Common myeloid progenitor, CD34-positive (primary cell): Measurements from ENCODE around the gene FERMT2.

Experiments
- CTCF ChIA-PET: fragments of 350-600 bp; sonication (Branson Sonifier 250); formaldehyde crosslinking; loops from one replicate; lab custom pipeline; 2021; ENCODE audit warnings: antibody characterized with exemption; lab: Charles Lee
- POLR2A ChIA-PET: fragments of 350-600 bp; sonication (Branson Sonifier 250); formaldehyde crosslinking; loops from one replicate; lab custom pipeline; 2021; ENCODE audit warnings: antibody characterized with exemption; lab: Charles Lee
- DNase-seq, 3 donors: peaks; one replicate each; pipeline versions ENCODE4 v3.0.0 to v3.0.0-alpha.2; 2013
- H3K27ac ChIP-seq, 2 experiments: 1 replicate in 1 of 2; 2 replicates in 1 of 2; pipeline ENCODE4 v1.7.0; 2013; ENCODE audit warnings: inconsistent platforms in 2 of 2, low read length in 2 of 2, mild to moderate bottlenecking in 2 of 2, low read depth in 1 of 2, moderate library complexity in 1 of 2; ENCODE audit not compliant: severe bottlenecking in 2 of 2, insufficient read depth in 1 of 2, poor library complexity in 1 of 2
- H3K27me3 ChIP-seq, 5 experiments: replicated peaks in 2 of 5; 1 replicate in 3 of 5; 2 replicates in 2 of 5; pipeline versions ENCODE4 v1.6.1 to v1.7.0; 2013; ENCODE audit warnings: low read length in 4 of 5, mild to moderate bottlenecking in 2 of 5, moderate library complexity in 2 of 5, inconsistent platforms in 1 of 5; ENCODE audit not compliant: insufficient read depth in 5 of 5, control insufficient read depth in 4 of 5
- H3K36me3 ChIP-seq, 4 experiments: 1 replicate in 2 of 4; 2 replicates in 2 of 4; pipeline versions ENCODE4 v1.6.1 to v1.7.0; 2013; ENCODE audit warnings: low read length in 3 of 4, control low read depth in 1 of 4, mild to moderate bottlenecking in 1 of 4; ENCODE audit not compliant: control insufficient read depth in 4 of 4, insufficient read depth in 4 of 4
- H3K4me1 ChIP-seq, 4 experiments: 1 replicate in 3 of 4; 2 replicates in 1 of 4; pipeline versions ENCODE4 v1.6.1 to v1.7.1; 2013; ENCODE audit warnings: low read length in 3 of 4, mild to moderate bottlenecking in 3 of 4, control low read depth in 1 of 4, inconsistent platforms in 1 of 4, moderate library complexity in 1 of 4; ENCODE audit not compliant: control insufficient read depth in 4 of 4, insufficient read depth in 4 of 4; ENCODE audit errors: control extremely low read depth in 1 of 4
- H3K4me3 ChIP-seq, 7 experiments: 1 replicate in 4 of 7; 2 replicates in 3 of 7; pipeline versions ENCODE4 v1.5.1 to v1.7.0; 2013; ENCODE audit warnings: mild to moderate bottlenecking in 7 of 7, low read length in 6 of 7, moderate library complexity in 6 of 7, inconsistent platforms in 2 of 7, low read depth in 2 of 7, control low read depth in 1 of 7; ENCODE audit not compliant: insufficient read depth in 4 of 7, control insufficient read depth in 1 of 7; ENCODE audit errors: extremely low read depth in 1 of 7
- H3K9me3 ChIP-seq, 5 experiments: 1 replicate in 4 of 5; 2 replicates in 1 of 5; pipeline versions ENCODE4 v1.6.1 to v1.7.1; 2013; ENCODE audit warnings: low read length in 4 of 5, mild to moderate bottlenecking in 2 of 5, inconsistent platforms in 1 of 5, low read depth in 1 of 5, moderate library complexity in 1 of 5; ENCODE audit not compliant: control insufficient read depth in 4 of 5, insufficient read depth in 2 of 5; ENCODE audit errors: control extremely low read depth in 1 of 5
- whole genome bisulfite sequencing: methylation state at CpG from one replicate; pipeline ENCODE4 v1.1.5; 2013; ENCODE audit not compliant: insufficient coverage; 5-methylcytosine and 5-hydroxymethylcytosine counted together

Gene FERMT2

GRCh38 chr14:52835122-52835903 lies 115.5 kb downstream of the FERMT2 start:
- H3K27me3 ChIP-seq, result no peaks in the 10 kb centered on the region
- H3K27ac ChIP-seq, result no peak overlapping the region
- no peak overlapping the region for H3K4me3 ChIP-seq
- ChIA-PET CTCF (no interaction called here), POLR2A (no interaction called here)
- no peak for DNase-seq
- H3K9me3 ChIP-seq, result no peaks in the 10 kb centered on the region
- H3K4me1 ChIP-seq, result no peaks in the 10 kb centered on the region
- 84% methylated on average over 10 of the region's 12 CpGs for WGBS
- no peaks in the 10 kb centered on the region for H3K36me3 ChIP-seq

DNA sequence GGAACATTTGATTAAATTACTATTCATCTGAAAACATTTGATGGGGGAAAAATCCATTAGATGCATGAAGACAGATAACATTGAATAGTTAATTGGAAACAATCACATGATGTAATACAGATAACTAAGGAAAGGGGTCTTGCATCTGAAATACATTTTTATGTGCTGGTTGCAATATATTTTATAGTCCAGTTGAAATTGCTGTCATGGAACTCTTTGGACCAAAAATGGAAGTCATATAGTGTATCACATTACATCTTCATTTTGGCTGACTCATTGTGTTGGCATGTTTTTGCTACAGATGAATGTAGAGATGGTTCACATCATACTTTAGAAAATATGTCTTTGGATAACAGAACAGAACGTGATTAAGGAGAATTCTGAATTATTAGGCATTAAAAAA lies 116.4 kb downstream of the FERMT2 start:
- CTCF ChIA-PET, result no interaction called here
- Histone ChIP-seq H3K4me1 (no peaks in the 10 kb centered on the region), H3K36me3 (no peaks in the 10 kb centered on the region), H3K4me3 (no peak overlapping the region), H3K27me3 (no peaks in the 10 kb centered on the region), H3K27ac (no peak overlapping the region), H3K9me3 (no peaks in the 10 kb centered on the region)
- POLR2A ChIA-PET, result no interaction called here
- no CpG with 5 or more reads among the region's 1 CpG for WGBS
- DNase-seq, result no peak

GRCh38 chr14:52833891-52834290 lies 117.0 kb downstream of the FERMT2 start:
- Histone ChIP-seq H3K4me1 (no peaks in the 10 kb centered on the region), H3K4me3 (no peak overlapping the region), H3K36me3 (no peaks in the 10 kb centered on the region), H3K27me3 (no peaks in the 10 kb centered on the region), H3K9me3 (no peaks in the 10 kb centered on the region), H3K27ac (no peak overlapping the region)
- no peak for DNase-seq
- 97% methylated on average over 3 of the region's 5 CpGs for WGBS
- POLR2A ChIA-PET, result no interaction called here
- CTCF ChIA-PET, result no interaction called here

- ChIA-PET POLR2A (no interaction called here), CTCF (interaction anchor here (0.6 kb wide), 1 partner anchor 142 kb away, joined by 3 read pairs; no protein-coding TSS in a partner anchor)
- H3K4me1 ChIP-seq, result no peaks in the 10 kb centered on the region
- H3K9me3 ChIP-seq, result no peaks in the 10 kb centered on the region
- H3K27ac ChIP-seq, result no peak overlapping the region
- no peak for DNase-seq
- WGBS, result 88% methylated on average over 5 of the region's 7 CpGs
- no peak overlapping the region for H3K4me3 ChIP-seq
- peaks cover 0 to 2% (median 0%) of the 10 kb centered on the region in 5 experiments for H3K27me3 ChIP-seq
- no peaks in the 10 kb centered on the region for H3K36me3 ChIP-seq
These were observed 121.2 kb downstream of the FERMT2 start for GRCh38 chr14:52829527-52830185.

- Histone ChIP-seq H3K9me3 (no peaks in the 10 kb centered on the region), H3K36me3 (no peaks in the 10 kb centered on the region), H3K27ac (no peak overlapping the region), H3K4me1 (no peaks in the 10 kb centered on the region), H3K4me3 (no peak overlapping the region), H3K27me3 (peaks cover 0 to 5% (median 0%) of the 10 kb centered on the region in 5 experiments)
- CTCF ChIA-PET, result interaction anchor here (1.1 to 1.4 kb wide), 2 partner anchors 134 to 226 kb away, joined by 3 read pairs; no protein-coding TSS in a partner anchor
- DNase-seq, result no peak
- POLR2A ChIA-PET, result no interaction called here
These were observed 123.4 kb downstream of the FERMT2 start for GRCh38 chr14:52827426-52827825.

GRCh38 chr14:52825085-52825484 lies 125.8 kb downstream of the FERMT2 start:
- POLR2A ChIA-PET, result no interaction called here
- H3K4me3 ChIP-seq, result no peak overlapping the region
- no peaks in the 10 kb centered on the region for H3K4me1 ChIP-seq
- CTCF ChIA-PET, result interaction anchor here (3.2 kb wide), 1 partner anchor 136 kb away, joined by 32 read pairs; no protein-coding TSS in a partner anchor
- no peaks in the 10 kb centered on the region for H3K9me3 ChIP-seq
- no peaks in the 10 kb centered on the region for H3K36me3 ChIP-seq
- no peak overlapping the region for H3K27ac ChIP-seq
- no peak for DNase-seq
- 17% methylated on average over 2 of the region's 4 CpGs for WGBS
- H3K27me3 ChIP-seq, result peaks cover 0 to 5% (median 0%) of the 10 kb centered on the region in 5 experiments

- WGBS, result 77% methylated on average over 2 of the region's 4 CpGs
- DNase-seq, result no peak
These were observed 126.4 kb downstream of the FERMT2 start for GRCh38 chr14:52824462-52824861.

More at GRCh38 chr14:52824462-52824861, 126.4 kb downstream of the FERMT2 start:
- CTCF ChIA-PET, result interaction anchor here (1.0 to 3.2 kb wide), 2 partner anchors 13 to 136 kb away, joined by 3 to 32 read pairs; no protein-coding TSS in a partner anchor
- Histone ChIP-seq H3K27me3 (peaks cover 0 to 5% (median 0%) of the 10 kb centered on the region in 5 experiments), H3K36me3 (no peaks in the 10 kb centered on the region), H3K9me3 (no peaks in the 10 kb centered on the region), H3K27ac (no peak overlapping the region), H3K4me1 (no peaks in the 10 kb centered on the region), H3K4me3 (no peak overlapping the region)
- POLR2A ChIA-PET, result no interaction called here
